ENCODE results near the gene TUT1. TPM values are rescaled to one million over a fixed set of nuclear protein-coding genes. Genes with fewer than 3 reads are reported as not detected.
"Not testable (repeated sequence)": the region's sequence is repeated elsewhere in the genome, so short reads cannot be mapped to it uniquely, and the experiment has no call there.

TUT1 gene
- total RNA-seq, 4 donors from 2014 or later, result 7.8 to 15.7 (median 11.7) TPM

DNA sequence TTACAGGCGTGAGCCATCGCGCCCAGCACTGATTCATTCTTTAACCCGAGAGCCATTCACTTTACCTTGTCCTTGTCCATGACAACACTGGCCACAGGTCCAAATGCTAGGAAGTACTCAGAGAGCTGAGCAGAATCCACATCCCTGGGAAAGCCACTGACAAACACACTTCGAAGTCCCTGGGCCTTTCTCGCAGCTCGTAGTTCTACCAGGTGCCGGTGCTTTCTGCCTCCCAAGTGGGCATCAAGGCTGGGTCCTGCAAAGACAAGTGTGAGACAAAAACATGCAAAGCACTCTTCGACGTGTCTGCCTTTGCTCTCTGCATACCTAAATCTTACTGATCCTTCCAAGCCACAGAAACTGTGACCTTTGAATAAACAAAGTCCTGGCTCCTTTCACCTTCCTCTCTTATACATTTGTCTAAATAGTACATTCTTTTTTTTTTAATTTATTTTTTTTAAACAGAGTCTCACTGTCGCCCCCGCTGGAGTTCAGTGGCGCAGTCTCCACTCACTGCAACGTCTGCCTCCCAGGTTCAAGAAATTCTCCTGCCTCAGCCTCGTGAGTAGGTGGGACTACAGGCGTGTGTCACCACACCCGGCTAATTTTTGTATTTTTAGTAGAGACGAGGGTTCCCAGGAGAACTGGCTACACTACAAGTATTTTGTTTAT is 2.2 kb downstream of the TUT1 start:
- Histone ChIP-seq H3K9me3 (no peaks in the 10 kb centered on the region), H3K27ac (peak overlapping the region in 1 of 4 donors; percentile 97), H3K36me3 (peaks cover 0 to 41% of the 10 kb centered on the region in 2 donors), H3K4me3 (no peak overlapping the region), H3K27me3 (no peaks in the 10 kb centered on the region), H3K4me1 (peaks cover 26% of the 10 kb centered on the region in 2 donors)
- ATAC-seq, result no peak
- in situ Hi-C loops (cut with MboI; ENCODE audit: low sequenced_read_pairs in 4 of 4), result no loop called here
- intact Hi-C loops (cut with DNase I; ENCODE audit: low total_unique reads), result no loop called here
- DNase-seq, result no peak
- TF ChIP-seq CTCF (IDR thresholded peaks at IDR 0.05 in 4 of 5, conservative IDR thresholded peaks at IDR 0.05 in 1 of 5) (no peak), POLR2A (IDR thresholded peaks at IDR 0.05) (no peak)

- ATAC-seq; in situ Hi-C loops (cut with MboI; ENCODE audit: low sequenced_read_pairs in 4 of 4); H3K9me3 ChIP-seq; DNase-seq; H3K4me3 ChIP-seq; intact Hi-C loops (cut with DNase I; ENCODE audit: low total_unique reads); H3K27me3 ChIP-seq: not testable (repeated sequence)
- peaks cover 0 to 49% of the 10 kb centered on the region in 2 donors for H3K36me3 ChIP-seq
- peak overlapping the region in 1 of 4 donors; percentile 34 for H3K27ac ChIP-seq
- peaks cover 7 to 18% of the 10 kb centered on the region in 2 donors for H3K4me1 ChIP-seq
Observed at GRCh38 chr11:62585356-62585755, 6.0 kb downstream of the TUT1 start.

GRCh38 chr11:62581735-62582134 is 9.6 kb downstream of the TUT1 start:
- H3K9me3 ChIP-seq; intact Hi-C loops (cut with DNase I; ENCODE audit: low total_unique reads); in situ Hi-C loops (cut with MboI; ENCODE audit: low sequenced_read_pairs in 4 of 4); DNase-seq; H3K27me3 ChIP-seq; H3K4me3 ChIP-seq; ATAC-seq: not testable (repeated sequence)
- Histone ChIP-seq H3K27ac (peak overlapping the region; percentile 6 to 91 (median 57)), H3K4me1 (peaks cover 3 to 13% of the 10 kb centered on the region in 2 donors), H3K36me3 (peaks cover 0 to 45% of the 10 kb centered on the region in 2 donors)

DNA sequence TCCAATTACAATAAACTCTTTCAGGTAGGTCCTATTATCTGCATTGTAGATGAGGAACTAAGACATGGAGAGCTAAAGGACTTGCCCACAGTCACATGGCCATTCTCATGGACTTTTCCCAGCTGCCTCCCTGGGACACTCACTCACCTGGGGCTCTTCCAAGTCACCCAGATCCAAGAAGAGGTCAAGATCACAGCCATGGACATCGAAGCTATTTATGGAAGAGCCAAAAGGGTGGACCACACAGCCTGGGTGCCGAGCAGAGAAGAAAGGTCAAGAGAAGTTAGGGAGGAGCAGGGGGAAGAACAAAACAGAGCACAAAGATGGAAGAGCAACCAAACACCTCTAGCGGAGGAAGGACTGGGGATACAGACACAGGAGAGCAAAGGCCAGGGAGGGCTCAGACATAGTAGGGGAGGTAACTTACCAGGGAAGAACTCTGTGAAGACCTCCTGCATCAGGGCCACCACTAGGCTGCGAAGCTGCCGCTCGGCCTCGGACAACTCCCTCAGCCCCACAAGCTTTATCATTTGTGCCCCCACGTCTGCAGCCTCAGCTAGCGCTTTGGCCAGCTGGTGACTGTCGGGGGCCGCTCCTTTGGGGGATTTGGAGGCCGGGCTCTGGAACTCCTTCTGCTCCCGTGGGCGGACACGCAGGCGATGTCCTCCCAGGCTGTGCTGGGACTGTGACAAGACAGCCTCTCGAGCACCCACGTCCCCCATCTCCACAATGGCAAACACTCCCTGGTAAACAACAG is 10.2 kb downstream of the TUT1 start:
- in situ Hi-C loops (cut with MboI; ENCODE audit: low sequenced_read_pairs in 4 of 4) (no loop called here), intact Hi-C loops (cut with DNase I; ENCODE audit: low total_unique reads) (no loop called here)
- Histone ChIP-seq H3K36me3 (peaks cover 0 to 40% of the 10 kb centered on the region in 2 donors), H3K4me3 (no peak overlapping the region), H3K27ac (peak overlapping the region; percentile 6 to 91 (median 57)), H3K4me1 (peaks cover 4 to 13% of the 10 kb centered on the region in 2 donors), H3K9me3 (no peaks in the 10 kb centered on the region), H3K27me3 (no peaks in the 10 kb centered on the region)
- peak in 1 of 2 donors; percentile 70 for DNase-seq
- ATAC-seq, result peak; percentile 59 to 82
- TF ChIP-seq CTCF (IDR thresholded peaks at IDR 0.05 in 4 of 5, conservative IDR thresholded peaks at IDR 0.05 in 1 of 5), result no peak
- no peak for TF ChIP-seq POLR2A (IDR thresholded peaks at IDR 0.05)

DNA sequence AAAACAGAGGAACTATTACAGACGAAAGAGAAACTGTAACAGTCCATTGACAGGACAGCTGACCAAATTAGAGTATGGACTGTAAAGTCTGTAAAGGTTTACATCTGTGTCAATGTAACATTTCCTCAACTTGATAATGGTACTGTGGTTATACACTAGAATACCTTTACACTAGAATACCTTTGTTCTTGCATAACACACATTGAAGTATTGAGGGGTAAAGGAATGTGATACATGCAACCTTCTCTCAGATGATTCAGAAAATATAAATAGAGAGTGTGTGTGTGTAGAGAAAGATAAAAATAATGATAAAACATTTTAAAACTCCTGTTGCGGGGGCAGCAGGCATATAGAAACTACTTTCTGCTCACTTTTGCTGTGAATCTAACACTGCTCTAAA is 12.1 kb downstream of the TUT1 start:
- TF ChIP-seq CTCF (IDR thresholded peaks at IDR 0.05 in 4 of 5, conservative IDR thresholded peaks at IDR 0.05 in 1 of 5) (no peak), POLR2A (IDR thresholded peaks at IDR 0.05) (no peak)
- ATAC-seq (peak in 1 of 2 donors; percentile 19), DNase-seq (no peak)
- H3K27ac ChIP-seq, result peak overlapping the region; percentile 27 to 93 (median 90)
- H3K36me3 ChIP-seq, result peaks cover 0 to 35% of the 10 kb centered on the region in 2 donors
- no peaks in the 10 kb centered on the region for H3K27me3 ChIP-seq
- no peaks in the 10 kb centered on the region for H3K9me3 ChIP-seq
- no peak overlapping the region for H3K4me3 ChIP-seq
- intact Hi-C loops (cut with DNase I; ENCODE audit: low total_unique reads), result no loop called here
- in situ Hi-C loops (cut with MboI; ENCODE audit: low sequenced_read_pairs in 4 of 4), result no loop called here
- peaks cover 22 to 32% of the 10 kb centered on the region in 2 donors for H3K4me1 ChIP-seq

Measured in gastrocnemius medialis (tissue), 4 donors.